HEK293 (cell line): Measurements from ENCODE around the gene SUFU.

Source experiments
- CTCF ChIA-PET: fragments of 350-600 bp; formaldehyde crosslinking; extraction: SDS; loops from one replicate; lab custom pipeline; 2021; ENCODE audit warnings: antibody characterized with exemption; lab: Yijun Ruan, JAX
- POLR2A ChIA-PET: fragments of 300-600 bp; formaldehyde crosslinking; extraction: SDS; loops from one replicate; lab custom pipeline; 2020; ENCODE audit warnings: antibody characterized with exemption, inconsistent platforms; lab: Yijun Ruan, JAX
- H3K27ac ChIP-seq: fragments of 200-500 bp; sonication (Bioruptor generic); 2 replicates; pipeline ENCODE4 v1.5.1; 2014; ENCODE audit warnings: low read depth, low read length, control low read depth, inconsistent platforms; ENCODE audit errors: extremely low read depth
- H3K36me3 ChIP-seq, 2 experiments: fragments of 200-500 bp in 1 of 2; sonication (Bioruptor generic) in 1 of 2; 1 replicate in 1 of 2; 2 replicates in 1 of 2; pipeline ENCODE4 v1.5.1; 2014 to 2017; ENCODE audit warnings: inconsistent platforms in 2 of 2, low read length in 2 of 2; ENCODE audit not compliant: control insufficient read depth in 2 of 2, insufficient read depth in 1 of 2
- H3K4me1 ChIP-seq: fragments of 200-500 bp; sonication (Bioruptor generic); 2 replicates; pipeline ENCODE4 v1.5.1; 2014; ENCODE audit warnings: mild to moderate bottlenecking, low read length, inconsistent platforms; ENCODE audit not compliant: control insufficient read depth, insufficient read depth
- H3K4me3 ChIP-seq: 2 replicates; pipeline ENCODE4 v1.5.1; 2011; ENCODE audit warnings: low read depth, mild to moderate bottlenecking, control low read depth, low read length, moderate library complexity
- H3K9me3 ChIP-seq: fragments of 200-500 bp; sonication (Bioruptor generic); 2 replicates; pipeline ENCODE4 v1.5.1; 2014; ENCODE audit warnings: low read depth, low read length, inconsistent platforms; ENCODE audit not compliant: control insufficient read depth, insufficient read depth
- SETDB1 ChIP-seq: IDR thresholded peaks from one replicate; pipeline ENCODE4 v1.6.1; 2017; ENCODE audit warnings: mild to moderate bottlenecking, low read length, moderate library complexity, mixed read lengths; ENCODE audit not compliant: insufficient read length
- ZBTB21 ChIP-seq: fragments of 450-650 bp; formaldehyde crosslinking; IDR thresholded peaks from 2 replicates; pipeline ENCODE4 v1.5.1; 2017; ENCODE audit warnings: missing biosample characterization, missing genetic modification characterization
- ZIC2 ChIP-seq: fragments of 450-650 bp; formaldehyde crosslinking; IDR thresholded peaks from 2 replicates; pipeline ENCODE4 v1.5.1; 2016; ENCODE audit warnings: missing biosample characterization, missing genetic modification characterization
- ZNF146 ChIP-seq: fragments of 450-650 bp; formaldehyde crosslinking; IDR thresholded peaks from 2 replicates; pipeline ENCODE4 v1.5.1; 2016; ENCODE audit warnings: missing biosample characterization, missing genetic modification characterization
- ZNF175 ChIP-seq: fragments of 450-650 bp; formaldehyde crosslinking; IDR thresholded peaks from 2 replicates; pipeline ENCODE4 v1.5.1; 2016; ENCODE audit warnings: missing biosample characterization, missing genetic modification characterization
- ZNF571 ChIP-seq: fragments of 450-650 bp; formaldehyde crosslinking; IDR thresholded peaks from 2 replicates; pipeline ENCODE4 v1.5.0; 2017; ENCODE audit warnings: missing biosample characterization, missing genetic modification characterization
- ZNF658 ChIP-seq: fragments of 450-650 bp; formaldehyde crosslinking; IDR thresholded peaks from 2 replicates; pipeline ENCODE4; 2016; ENCODE audit warnings: missing biosample characterization, missing genetic modification characterization
- ZNF701 ChIP-seq: fragments of 450-650 bp; formaldehyde crosslinking; IDR thresholded peaks from 2 replicates; pipeline ENCODE4 v1.5.1; 2016; ENCODE audit warnings: missing biosample characterization, missing genetic modification characterization
- ZNF747 ChIP-seq: fragments of 450-650 bp; formaldehyde crosslinking; IDR thresholded peaks from 2 replicates; pipeline ENCODE4 v1.5.1; 2016; ENCODE audit warnings: missing biosample characterization, missing genetic modification characterization
- ZNF791 ChIP-seq: fragments of 450-650 bp; formaldehyde crosslinking; IDR thresholded peaks from 2 replicates; pipeline ENCODE4 v1.5.1; 2016; ENCODE audit warnings: missing biosample characterization, missing genetic modification characterization
- TF ChIP-seq, protein P1 (sequence below): IDR thresholded peaks from 2 replicates; pipeline ENCODE4 v1.6.1; 2011; ENCODE audit warnings: mild to moderate bottlenecking, low read depth, low read length, borderline replicate concordance
- TF ChIP-seq, protein P2 (sequence below): fragments of 450-650 bp; formaldehyde crosslinking; IDR thresholded peaks from 2 replicates; pipeline ENCODE4 v1.5.1; 2016; ENCODE audit warnings: missing biosample characterization, missing genetic modification characterization, borderline replicate concordance
- TF ChIP-seq, protein P3 (sequence below): fragments of 450-650 bp; formaldehyde crosslinking; IDR thresholded peaks from 2 replicates; pipeline ENCODE4 v1.5.1; 2016; ENCODE audit warnings: missing biosample characterization, missing genetic modification characterization
- TF ChIP-seq, protein P4 (sequence below): fragments of 450-650 bp; formaldehyde crosslinking; conservative IDR thresholded peaks from 2 replicates; pipeline ENCODE4 v1.5.1; 2016; ENCODE audit warnings: low read depth, missing biosample characterization, missing genetic modification characterization

Gene SUFU

DNA sequence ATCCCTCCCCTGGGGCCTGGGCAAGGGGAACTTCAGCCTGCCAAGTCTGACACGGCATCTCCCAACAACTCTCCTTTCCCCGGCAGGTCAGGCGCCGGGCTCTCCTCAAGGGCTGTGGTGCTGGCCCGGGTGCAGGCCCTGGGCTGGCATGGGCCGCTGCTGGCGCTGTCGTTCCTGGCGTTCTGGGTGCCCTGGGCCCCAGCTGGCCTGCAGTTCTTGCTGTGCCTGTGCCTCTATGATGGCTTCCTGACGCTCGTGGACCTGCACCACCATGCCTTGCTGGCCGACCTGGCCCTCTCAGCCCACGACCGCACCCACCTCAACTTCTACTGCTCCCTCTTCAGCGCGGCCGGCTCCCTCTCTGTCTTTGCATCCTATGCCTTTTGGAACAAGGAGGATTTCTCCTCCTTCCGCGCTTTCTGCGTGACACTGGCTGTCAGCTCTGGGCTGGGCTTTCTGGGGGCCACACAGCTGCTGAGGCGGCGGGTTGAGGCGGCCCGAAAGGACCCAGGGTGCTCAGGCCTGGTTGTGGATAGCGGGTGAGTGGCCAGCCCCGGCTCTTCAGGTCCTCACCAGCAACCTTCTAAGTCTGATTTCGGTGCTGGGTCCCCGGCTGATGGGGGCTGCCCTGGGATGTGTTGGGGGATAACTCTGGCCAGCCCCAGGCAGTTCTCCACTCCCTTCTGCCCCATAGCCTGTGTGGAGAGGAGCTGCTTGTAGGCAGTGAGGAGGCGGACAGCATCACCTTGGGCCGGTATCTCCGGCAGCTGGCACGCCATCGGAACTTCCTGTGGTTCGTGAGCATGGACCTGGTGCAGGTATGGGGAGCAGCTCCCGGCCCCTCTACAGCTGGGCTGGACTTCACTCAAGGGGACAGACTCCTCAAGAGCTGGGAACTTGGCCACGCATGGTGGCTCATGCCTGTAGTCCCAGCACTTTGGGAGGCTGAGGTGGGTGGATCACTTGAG lies 32.9 kb upstream of the SUFU start:
- Histone ChIP-seq H3K4me3 (no peak overlapping the region), H3K4me1 (no peaks in the 10 kb centered on the region), H3K27ac (no peak overlapping the region), H3K36me3 (peaks cover 0 to 24% of the 10 kb centered on the region in 2 experiments; a peak in 2 of 3 replicates), H3K9me3 (no peaks in the 10 kb centered on the region)
- ChIA-PET CTCF (interaction anchor here (0.8 to 3.2 kb wide), 4 partner anchors 8 to 241 kb away, joined by 3 to 8 read pairs (median 4); no protein-coding TSS in a partner anchor), POLR2A (interaction anchor here (0.6 to 1.0 kb wide), 4 partner anchors 9 to 49 kb away, joined by 3 to 10 read pairs (median 4); partner anchors contain the start of gene FBXL15)
- TF ChIP-seq, protein P1, sequence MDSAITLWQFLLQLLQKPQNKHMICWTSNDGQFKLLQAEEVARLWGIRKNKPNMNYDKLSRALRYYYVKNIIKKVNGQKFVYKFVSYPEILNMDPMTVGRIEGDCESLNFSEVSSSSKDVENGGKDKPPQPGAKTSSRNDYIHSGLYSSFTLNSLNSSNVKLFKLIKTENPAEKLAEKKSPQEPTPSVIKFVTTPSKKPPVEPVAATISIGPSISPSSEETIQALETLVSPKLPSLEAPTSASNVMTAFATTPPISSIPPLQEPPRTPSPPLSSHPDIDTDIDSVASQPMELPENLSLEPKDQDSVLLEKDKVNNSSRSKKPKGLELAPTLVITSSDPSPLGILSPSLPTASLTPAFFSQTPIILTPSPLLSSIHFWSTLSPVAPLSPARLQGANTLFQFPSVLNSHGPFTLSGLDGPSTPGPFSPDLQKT, result no peak
- TF ChIP-seq ZIC2 (tag by site-specific recombination) (no peak), ZBTB21 (tag by site-specific recombination) (no peak), ZNF791 (tag by site-specific recombination) (no peak), ZNF175 (tag by site-specific recombination) (no peak), SETDB1 (no peak), ZNF747 (tag by site-specific recombination) (no peak), ZNF701 (tag by site-specific recombination) (no peak), ZNF658 (no peak), ZNF571 (tag by site-specific recombination) (no peak)
- TF ChIP-seq, protein P2, sequence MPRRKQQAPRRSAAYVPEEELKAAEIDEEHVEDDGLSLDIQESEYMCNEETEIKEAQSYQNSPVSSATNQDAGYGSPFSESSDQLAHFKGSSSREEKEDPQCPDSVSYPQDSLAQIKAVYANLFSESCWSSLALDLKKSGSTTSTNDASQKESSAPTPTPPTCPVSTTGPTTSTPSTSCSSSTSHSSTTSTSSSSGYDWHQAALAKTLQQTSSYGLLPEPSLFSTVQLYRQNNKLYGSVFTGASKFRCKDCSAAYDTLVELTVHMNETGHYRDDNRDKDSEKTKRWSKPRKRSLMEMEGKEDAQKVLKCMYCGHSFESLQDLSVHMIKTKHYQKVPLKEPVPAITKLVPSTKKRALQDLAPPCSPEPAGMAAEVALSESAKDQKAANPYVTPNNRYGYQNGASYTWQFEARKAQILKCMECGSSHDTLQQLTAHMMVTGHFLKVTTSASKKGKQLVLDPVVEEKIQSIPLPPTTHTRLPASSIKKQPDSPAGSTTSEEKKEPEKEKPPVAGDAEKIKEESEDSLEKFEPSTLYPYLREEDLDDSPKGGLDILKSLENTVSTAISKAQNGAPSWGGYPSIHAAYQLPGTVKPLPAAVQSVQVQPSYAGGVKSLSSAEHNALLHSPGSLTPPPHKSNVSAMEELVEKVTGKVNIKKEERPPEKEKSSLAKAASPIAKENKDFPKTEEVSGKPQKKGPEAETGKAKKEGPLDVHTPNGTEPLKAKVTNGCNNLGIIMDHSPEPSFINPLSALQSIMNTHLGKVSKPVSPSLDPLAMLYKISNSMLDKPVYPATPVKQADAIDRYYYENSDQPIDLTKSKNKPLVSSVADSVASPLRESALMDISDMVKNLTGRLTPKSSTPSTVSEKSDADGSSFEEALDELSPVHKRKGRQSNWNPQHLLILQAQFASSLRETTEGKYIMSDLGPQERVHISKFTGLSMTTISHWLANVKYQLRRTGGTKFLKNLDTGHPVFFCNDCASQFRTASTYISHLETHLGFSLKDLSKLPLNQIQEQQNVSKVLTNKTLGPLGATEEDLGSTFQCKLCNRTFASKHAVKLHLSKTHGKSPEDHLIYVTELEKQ, result no peak
- TF ChIP-seq, protein P3, sequence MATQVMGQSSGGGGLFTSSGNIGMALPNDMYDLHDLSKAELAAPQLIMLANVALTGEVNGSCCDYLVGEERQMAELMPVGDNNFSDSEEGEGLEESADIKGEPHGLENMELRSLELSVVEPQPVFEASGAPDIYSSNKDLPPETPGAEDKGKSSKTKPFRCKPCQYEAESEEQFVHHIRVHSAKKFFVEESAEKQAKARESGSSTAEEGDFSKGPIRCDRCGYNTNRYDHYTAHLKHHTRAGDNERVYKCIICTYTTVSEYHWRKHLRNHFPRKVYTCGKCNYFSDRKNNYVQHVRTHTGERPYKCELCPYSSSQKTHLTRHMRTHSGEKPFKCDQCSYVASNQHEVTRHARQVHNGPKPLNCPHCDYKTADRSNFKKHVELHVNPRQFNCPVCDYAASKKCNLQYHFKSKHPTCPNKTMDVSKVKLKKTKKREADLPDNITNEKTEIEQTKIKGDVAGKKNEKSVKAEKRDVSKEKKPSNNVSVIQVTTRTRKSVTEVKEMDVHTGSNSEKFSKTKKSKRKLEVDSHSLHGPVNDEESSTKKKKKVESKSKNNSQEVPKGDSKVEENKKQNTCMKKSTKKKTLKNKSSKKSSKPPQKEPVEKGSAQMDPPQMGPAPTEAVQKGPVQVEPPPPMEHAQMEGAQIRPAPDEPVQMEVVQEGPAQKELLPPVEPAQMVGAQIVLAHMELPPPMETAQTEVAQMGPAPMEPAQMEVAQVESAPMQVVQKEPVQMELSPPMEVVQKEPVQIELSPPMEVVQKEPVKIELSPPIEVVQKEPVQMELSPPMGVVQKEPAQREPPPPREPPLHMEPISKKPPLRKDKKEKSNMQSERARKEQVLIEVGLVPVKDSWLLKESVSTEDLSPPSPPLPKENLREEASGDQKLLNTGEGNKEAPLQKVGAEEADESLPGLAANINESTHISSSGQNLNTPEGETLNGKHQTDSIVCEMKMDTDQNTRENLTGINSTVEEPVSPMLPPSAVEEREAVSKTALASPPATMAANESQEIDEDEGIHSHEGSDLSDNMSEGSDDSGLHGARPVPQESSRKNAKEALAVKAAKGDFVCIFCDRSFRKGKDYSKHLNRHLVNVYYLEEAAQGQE, result no peak

DNA sequence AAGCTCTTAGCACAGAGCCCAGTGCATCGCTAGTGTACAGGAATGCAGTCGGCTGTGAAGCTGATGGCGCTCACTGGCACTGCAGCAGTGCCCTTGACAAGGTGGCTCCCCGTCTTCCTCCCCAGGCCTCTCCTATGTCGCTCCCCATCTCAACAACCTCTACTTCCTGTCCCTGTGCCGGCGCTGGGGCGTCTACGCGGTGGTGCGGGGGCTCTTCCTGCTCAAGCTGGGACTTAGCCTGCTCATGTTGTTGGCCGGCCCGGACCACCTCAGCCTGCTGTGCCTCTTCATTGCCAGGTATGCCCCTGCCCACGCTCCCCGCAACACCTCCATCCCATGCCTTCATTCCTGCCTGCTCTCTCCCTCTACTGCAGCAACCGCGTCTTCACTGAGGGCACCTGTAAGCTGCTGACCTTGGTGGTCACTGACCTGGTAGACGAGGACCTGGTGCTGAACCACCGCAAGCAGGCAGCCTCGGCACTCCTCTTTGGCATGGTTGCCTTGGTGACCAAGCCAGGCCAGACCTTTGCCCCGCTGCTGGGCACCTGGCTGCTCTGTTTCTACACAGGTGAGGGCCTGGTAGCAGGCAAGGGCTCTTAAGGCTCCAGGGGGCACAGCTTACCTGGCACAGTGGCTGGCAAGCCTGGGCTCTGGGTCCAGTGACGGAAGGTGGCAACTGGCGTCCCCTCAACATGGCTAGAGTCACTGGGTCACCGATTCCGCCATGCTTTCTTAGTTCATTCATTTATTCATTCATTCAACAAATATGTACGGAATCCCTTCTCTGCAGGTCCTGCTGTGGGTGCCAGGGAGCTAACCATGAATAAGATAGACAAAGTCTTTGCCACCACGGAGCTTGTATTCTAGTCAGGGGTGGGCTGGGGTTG lies 30.1 kb upstream of the SUFU start:
- H3K4me3 ChIP-seq, result no peak overlapping the region
- no peaks in the 10 kb centered on the region for H3K4me1 ChIP-seq
- POLR2A ChIA-PET, result interaction anchor here (1.0 to 1.4 kb wide), 3 partner anchors 12 to 244 kb away, joined by 4 to 5 read pairs (median 4); no protein-coding TSS in a partner anchor
- CTCF ChIA-PET, result interaction anchor here (0.6 to 1.5 kb wide), 6 partner anchors 51 to 244 kb away, joined by 3 to 4 read pairs (median 3); partner anchors contain the start of gene FBXL15
- H3K36me3 ChIP-seq, result peaks cover 6 to 27% of the 10 kb centered on the region in 2 experiments
- no peaks in the 10 kb centered on the region for H3K9me3 ChIP-seq
- H3K27ac ChIP-seq, result no peak overlapping the region
- TF ChIP-seq, protein P4, sequence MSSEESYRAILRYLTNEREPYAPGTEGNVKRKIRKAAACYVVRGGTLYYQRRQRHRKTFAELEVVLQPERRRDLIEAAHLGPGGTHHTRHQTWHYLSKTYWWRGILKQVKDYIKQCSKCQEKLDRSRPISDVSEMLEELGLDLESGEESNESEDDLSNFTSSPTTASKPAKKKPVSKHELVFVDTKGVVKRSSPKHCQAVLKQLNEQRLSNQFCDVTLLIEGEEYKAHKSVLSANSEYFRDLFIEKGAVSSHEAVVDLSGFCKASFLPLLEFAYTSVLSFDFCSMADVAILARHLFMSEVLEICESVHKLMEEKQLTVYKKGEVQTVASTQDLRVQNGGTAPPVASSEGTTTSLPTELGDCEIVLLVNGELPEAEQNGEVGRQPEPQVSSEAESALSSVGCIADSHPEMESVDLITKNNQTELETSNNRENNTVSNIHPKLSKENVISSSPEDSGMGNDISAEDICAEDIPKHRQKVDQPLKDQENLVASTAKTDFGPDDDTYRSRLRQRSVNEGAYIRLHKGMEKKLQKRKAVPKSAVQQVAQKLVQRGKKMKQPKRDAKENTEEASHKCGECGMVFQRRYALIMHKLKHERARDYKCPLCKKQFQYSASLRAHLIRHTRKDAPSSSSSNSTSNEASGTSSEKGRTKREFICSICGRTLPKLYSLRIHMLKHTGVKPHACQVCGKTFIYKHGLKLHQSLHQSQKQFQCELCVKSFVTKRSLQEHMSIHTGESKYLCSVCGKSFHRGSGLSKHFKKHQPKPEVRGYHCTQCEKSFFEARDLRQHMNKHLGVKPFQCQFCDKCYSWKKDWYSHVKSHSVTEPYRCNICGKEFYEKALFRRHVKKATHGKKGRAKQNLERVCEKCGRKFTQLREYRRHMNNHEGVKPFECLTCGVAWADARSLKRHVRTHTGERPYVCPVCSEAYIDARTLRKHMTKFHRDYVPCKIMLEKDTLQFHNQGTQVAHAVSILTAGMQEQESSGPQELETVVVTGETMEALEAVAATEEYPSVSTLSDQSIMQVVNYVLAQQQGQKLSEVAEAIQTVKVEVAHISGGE (tag by site-specific recombination), result no peak
- TF ChIP-seq ZNF146, result no peak
